Astrocyte (in vitro differentiated cells and primary cell): ENCODE results near the gene DYNLRB2. TPM values are rescaled to one million over a fixed set of nuclear protein-coding genes. Genes with fewer than 3 reads are reported as not detected.

Experiments
- DNase-seq: peaks from one replicate; pipeline ENCODE4 v3.0.0-alpha.2; 2010; ENCODE audit warnings: low read depth
- FAIRE-seq: peaks from 2 replicates; lab custom pipeline; 2011; peaks lifted over from hg19 to GRCh38; lab: Jason Lieb, UNC
- H2AFZ ChIP-seq: 2 replicates; pipeline ENCODE4 v1.6.0; 2012; ENCODE audit warnings: low read depth, low read length, inconsistent platforms
- H3K27ac ChIP-seq: 2 replicates; pipeline ENCODE4 v1.5.1; 2011; ENCODE audit warnings: low read depth, low read length, inconsistent platforms
- H3K27me3 ChIP-seq: 2 replicates; pipeline ENCODE4 v1.6.0; 2011; ENCODE audit warnings: low read length, inconsistent platforms; ENCODE audit not compliant: insufficient read depth
- H3K36me3 ChIP-seq: 2 replicates; pipeline ENCODE4 v1.5.1; 2011; ENCODE audit warnings: low read length, inconsistent platforms; ENCODE audit not compliant: insufficient read depth
- H3K4me1 ChIP-seq: 2 replicates; pipeline ENCODE4 v1.5.1; 2011; ENCODE audit warnings: low read length, inconsistent platforms; ENCODE audit not compliant: insufficient read depth
- H3K4me2 ChIP-seq: 2 replicates; pipeline ENCODE4 v1.6.0; 2012; ENCODE audit warnings: low read length, inconsistent platforms
- H3K4me3 ChIP-seq: 2 replicates; pipeline ENCODE4 v1.5.1; 2011; ENCODE audit warnings: low read depth, mild to moderate bottlenecking, low read length, inconsistent platforms; ENCODE audit not compliant: insufficient read depth
- H3K79me2 ChIP-seq: 2 replicates; pipeline ENCODE4 v1.6.0; 2012; ENCODE audit warnings: mild to moderate bottlenecking, low read length, inconsistent platforms; ENCODE audit not compliant: insufficient read depth
- H3K9ac ChIP-seq: 2 replicates; pipeline ENCODE4 v1.6.0; 2012; ENCODE audit warnings: mild to moderate bottlenecking, low read length, inconsistent platforms
- H3K9me3 ChIP-seq: 2 replicates; pipeline ENCODE4 v1.5.1; 2012; ENCODE audit warnings: low read depth, mild to moderate bottlenecking, low read length, inconsistent platforms; ENCODE audit not compliant: insufficient read depth
- H4K20me1 ChIP-seq: 2 replicates; pipeline ENCODE4 v1.6.0; 2012; ENCODE audit warnings: low read length, inconsistent platforms; ENCODE audit not compliant: insufficient read depth
- H3K27ac Mint-ChIP-seq: one replicate; pipeline ENCODE4 v1.8.0; 2021; ENCODE audit warnings: mild to moderate bottlenecking, mixed read lengths; ENCODE audit not compliant: unreplicated experiment
- H3K27me3 Mint-ChIP-seq: one replicate; pipeline ENCODE4 v1.8.0; 2021; ENCODE audit warnings: low read depth, mixed read lengths; ENCODE audit not compliant: unreplicated experiment
- H3K36me3 Mint-ChIP-seq: one replicate; pipeline ENCODE4 v1.8.0; 2021; ENCODE audit warnings: low read depth, mixed read lengths; ENCODE audit not compliant: unreplicated experiment
- H3K4me1 Mint-ChIP-seq: one replicate; pipeline ENCODE4 v1.8.0; 2021; ENCODE audit warnings: low read depth, mixed read lengths; ENCODE audit not compliant: unreplicated experiment
- H3K4me3 Mint-ChIP-seq: one replicate; pipeline ENCODE4 v1.8.0; 2021; ENCODE audit warnings: mild to moderate bottlenecking, moderate library complexity, mixed read lengths; ENCODE audit not compliant: unreplicated experiment
- H3K9me3 Mint-ChIP-seq: one replicate; pipeline ENCODE4 v1.8.0; 2021; ENCODE audit warnings: mild to moderate bottlenecking, mixed read lengths; ENCODE audit not compliant: unreplicated experiment
- EZH2 ChIP-seq: IDR thresholded peaks from 2 replicates; pipeline ENCODE4 v1.6.1; 2012; ENCODE audit warnings: mild to moderate bottlenecking, low read length, inconsistent platforms; ENCODE audit not compliant: insufficient read depth
- total RNA-seq: library from RNA; stranded (reverse); gene quantifications from 2 replicates; pipeline ENCODE4 v1.2.1, GENCODE V29; 2021
- TF ChIP-seq, protein P1 (sequence below): IDR thresholded peaks from 2 replicates; pipeline ENCODE4 v1.5.1; 2011; ENCODE audit warnings: low read depth, mild to moderate bottlenecking, inconsistent platforms, low read length, moderate library complexity; ENCODE audit not compliant: insufficient read depth

The DYNLRB2 gene
- total RNA-seq, 1 donor from 2014 or later = not detected

DNA sequence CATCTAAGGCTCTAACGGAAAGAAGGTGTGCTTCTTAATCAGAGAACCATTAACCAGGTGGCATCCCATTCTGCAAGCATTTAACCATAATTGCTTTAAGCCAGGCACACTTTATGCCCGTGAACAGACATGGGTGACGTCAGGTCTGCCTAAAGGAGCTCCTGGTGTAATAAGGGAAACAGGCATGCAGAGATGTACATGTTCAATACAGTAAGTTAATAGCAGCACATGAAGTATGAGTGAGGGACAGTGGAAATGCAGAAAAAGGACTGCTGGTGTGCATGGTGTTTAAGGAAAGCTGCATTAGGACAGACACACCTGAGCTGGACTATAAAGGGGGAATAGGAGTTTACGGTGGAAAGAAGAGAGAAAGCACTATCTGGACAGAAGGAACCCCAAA lies 18.6 kb downstream of the DYNLRB2 start:
- Mint-ChIP-seq H3K4me3 (no peak overlapping the region), H3K9me3 (no peaks in the 10 kb centered on the region), H3K27me3 (peaks cover 35% of the 10 kb centered on the region), H3K36me3 (no peaks in the 10 kb centered on the region), H3K4me1 (no peaks in the 10 kb centered on the region), H3K27ac (no peak overlapping the region)
- Histone ChIP-seq H3K4me2 (no peak overlapping the region), H2AFZ (no peak overlapping the region), H3K27me3 (peaks cover 6% of the 10 kb centered on the region), H3K4me3 (no peak overlapping the region), H3K79me2 (no peaks in the 10 kb centered on the region), H3K36me3 (no peaks in the 10 kb centered on the region), H3K9me3 (no peaks in the 10 kb centered on the region), H3K9ac (no peak overlapping the region), H3K27ac (no peak overlapping the region), H3K4me1 (no peaks in the 10 kb centered on the region), H4K20me1 (no peaks in the 10 kb centered on the region)
- TF ChIP-seq EZH2 = no peak
- TF ChIP-seq, protein P1, sequence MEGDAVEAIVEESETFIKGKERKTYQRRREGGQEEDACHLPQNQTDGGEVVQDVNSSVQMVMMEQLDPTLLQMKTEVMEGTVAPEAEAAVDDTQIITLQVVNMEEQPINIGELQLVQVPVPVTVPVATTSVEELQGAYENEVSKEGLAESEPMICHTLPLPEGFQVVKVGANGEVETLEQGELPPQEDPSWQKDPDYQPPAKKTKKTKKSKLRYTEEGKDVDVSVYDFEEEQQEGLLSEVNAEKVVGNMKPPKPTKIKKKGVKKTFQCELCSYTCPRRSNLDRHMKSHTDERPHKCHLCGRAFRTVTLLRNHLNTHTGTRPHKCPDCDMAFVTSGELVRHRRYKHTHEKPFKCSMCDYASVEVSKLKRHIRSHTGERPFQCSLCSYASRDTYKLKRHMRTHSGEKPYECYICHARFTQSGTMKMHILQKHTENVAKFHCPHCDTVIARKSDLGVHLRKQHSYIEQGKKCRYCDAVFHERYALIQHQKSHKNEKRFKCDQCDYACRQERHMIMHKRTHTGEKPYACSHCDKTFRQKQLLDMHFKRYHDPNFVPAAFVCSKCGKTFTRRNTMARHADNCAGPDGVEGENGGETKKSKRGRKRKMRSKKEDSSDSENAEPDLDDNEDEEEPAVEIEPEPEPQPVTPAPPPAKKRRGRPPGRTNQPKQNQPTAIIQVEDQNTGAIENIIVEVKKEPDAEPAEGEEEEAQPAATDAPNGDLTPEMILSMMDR = no peak
- DNase-seq = no peak
- FAIRE-seq = no peak

DNA sequence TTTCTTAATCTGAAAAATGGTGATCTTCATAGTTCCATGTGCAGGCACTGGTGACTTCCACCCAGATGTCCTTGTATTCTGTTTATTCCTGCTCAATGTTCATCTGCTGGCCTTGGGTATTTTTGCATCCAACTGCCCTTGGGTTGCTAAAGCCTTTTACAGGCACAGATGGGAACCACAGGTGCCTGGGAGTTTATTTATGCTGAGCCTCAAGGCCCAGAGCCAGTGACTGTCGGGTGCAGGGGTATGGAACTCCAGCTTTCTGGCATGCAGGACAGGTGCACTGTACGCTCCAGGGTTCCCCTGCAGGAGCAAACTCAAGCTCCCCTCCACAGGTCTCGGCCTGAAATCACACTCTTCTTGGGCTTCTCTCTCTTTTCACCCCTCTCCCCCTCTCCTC lies 22.3 kb downstream of the DYNLRB2 start:
- no peaks in the 10 kb centered on the region for H3K9me3 ChIP-seq
- no peaks in the 10 kb centered on the region for H4K20me1 ChIP-seq
- DNase-seq (no peak), FAIRE-seq (no peak)
- Mint-ChIP-seq H3K27ac (no peak overlapping the region), H3K4me3 (no peak overlapping the region), H3K9me3 (peaks cover 2% of the 10 kb centered on the region), H3K36me3 (no peaks in the 10 kb centered on the region), H3K27me3 (peaks cover 33% of the 10 kb centered on the region), H3K4me1 (no peaks in the 10 kb centered on the region)
- H3K9ac ChIP-seq = no peak overlapping the region
- no peak overlapping the region for H2AFZ ChIP-seq
- H3K4me2 ChIP-seq = no peak overlapping the region
- no peaks in the 10 kb centered on the region for H3K36me3 ChIP-seq
- peaks cover 4% of the 10 kb centered on the region for H3K27me3 ChIP-seq
- no peaks in the 10 kb centered on the region for H3K4me1 ChIP-seq
- TF ChIP-seq, protein P1 = no peak
- TF ChIP-seq EZH2 = no peak
- no peak overlapping the region for H3K27ac ChIP-seq
- no peaks in the 10 kb centered on the region for H3K79me2 ChIP-seq
- H3K4me3 ChIP-seq = no peak overlapping the region

DNA sequence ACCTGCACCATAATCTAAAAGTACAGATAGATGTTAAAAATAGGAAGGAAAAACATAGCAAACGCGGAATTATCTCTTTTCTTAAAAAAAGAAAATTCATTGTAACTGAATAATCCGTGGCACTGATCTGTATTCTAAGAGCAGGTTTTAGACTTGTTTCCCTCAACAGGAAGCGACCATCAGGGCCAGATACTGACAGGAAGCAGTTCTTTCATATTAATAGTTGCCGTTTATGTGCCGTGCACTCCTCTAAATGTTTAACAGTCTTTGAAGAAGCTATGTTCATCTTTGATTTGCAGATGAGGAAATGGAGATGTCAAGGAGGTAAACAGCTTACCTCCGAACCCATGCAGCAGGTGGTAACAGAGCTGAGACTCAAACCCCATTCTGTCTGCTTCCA lies 23.6 kb downstream of the DYNLRB2 start:
- Histone ChIP-seq H3K79me2 (no peaks in the 10 kb centered on the region), H3K4me1 (peaks cover 7% of the 10 kb centered on the region), H2AFZ (no peak overlapping the region), H3K27ac (no peak overlapping the region), H3K9ac (no peak overlapping the region), H3K4me2 (no peak overlapping the region), H3K4me3 (no peak overlapping the region), H3K27me3 (peaks cover 4% of the 10 kb centered on the region), H4K20me1 (no peaks in the 10 kb centered on the region), H3K36me3 (no peaks in the 10 kb centered on the region), H3K9me3 (no peaks in the 10 kb centered on the region)
- no peak for TF ChIP-seq EZH2
- TF ChIP-seq, protein P1 = no peak
- Mint-ChIP-seq H3K36me3 (no peaks in the 10 kb centered on the region), H3K4me3 (no peak overlapping the region), H3K4me1 (peaks cover 2% of the 10 kb centered on the region), H3K9me3 (peaks cover 2% of the 10 kb centered on the region), H3K27me3 (peaks cover 28% of the 10 kb centered on the region), H3K27ac (no peak overlapping the region)
- no peak for DNase-seq
- no peak for FAIRE-seq
